Parathyroid adenoma (tissue), 2 donors: ENCODE measurements around the gene PLA2G4C.

Experiments used
- H2AFZ ChIP-seq: fragments of 300-600 bp; sonication (generic); one replicate; pipeline ENCODE4 v1.7.0; 2017; ENCODE audit warnings: antibody characterized with exemption, mild to moderate bottlenecking
- H3K27ac ChIP-seq: fragments of 300-600 bp; sonication (generic); one replicate; pipeline ENCODE4 v1.7.0; 2017
- H3K27me3 ChIP-seq: fragments of 300-600 bp; sonication (generic); one replicate; pipeline ENCODE4 v1.7.0; 2017; ENCODE audit warnings: low read length; ENCODE audit not compliant: control insufficient read depth, insufficient read depth
- H3K36me3 ChIP-seq: fragments of 300-600 bp; sonication (generic); one replicate; pipeline ENCODE4 v1.7.0; 2017; ENCODE audit warnings: low read length; ENCODE audit not compliant: control insufficient read depth, insufficient read depth
- H3K4me1 ChIP-seq: fragments of 300-600 bp; sonication (generic); one replicate; pipeline ENCODE4 v1.7.0; 2017; ENCODE audit warnings: control low read depth
- H3K4me2 ChIP-seq: fragments of 300-600 bp; sonication (generic); one replicate; pipeline ENCODE4 v1.7.0; 2017; ENCODE audit warnings: low read length
- H3K4me3 ChIP-seq: fragments of 300-600 bp; sonication (generic); one replicate; pipeline ENCODE4 v1.7.0; 2017; ENCODE audit warnings: low read depth, low read length
- H3K79me2 ChIP-seq: fragments of 300-600 bp; sonication (generic); one replicate; pipeline ENCODE4 v1.7.0; 2017; ENCODE audit warnings: control low read depth
- H3K9ac ChIP-seq: fragments of 300-600 bp; sonication (generic); one replicate; pipeline ENCODE4 v1.7.0; 2017; ENCODE audit warnings: mild to moderate bottlenecking
- H3K9me3 ChIP-seq: fragments of 300-600 bp; sonication (generic); one replicate; pipeline ENCODE4 v1.7.0; 2017; ENCODE audit warnings: low read length; ENCODE audit not compliant: control insufficient read depth
- CTCF ChIP-seq: fragments of 300-600 bp; sonication (generic); IDR thresholded peaks from one replicate; pipeline ENCODE4 v1.7.0; 2017; ENCODE audit warnings: antibody characterized with exemption, mild to moderate bottlenecking
- donor health status: primary hyperparathyroidism.

Gene PLA2G4C

GRCh38 chr19:48059331-48059730, 51.3 kb downstream of the PLA2G4C start:
- no peak overlapping the region for H3K27ac ChIP-seq
- no peaks in the 10 kb centered on the region for H3K27me3 ChIP-seq
- no peak overlapping the region for H3K4me2 ChIP-seq
- no peaks in the 10 kb centered on the region for H3K36me3 ChIP-seq
- no peaks in the 10 kb centered on the region for H3K4me1 ChIP-seq
- no peak overlapping the region for H2AFZ ChIP-seq
- TF ChIP-seq CTCF: no peak
- no peak overlapping the region for H3K4me3 ChIP-seq
- no peaks in the 10 kb centered on the region for H3K79me2 ChIP-seq
- no peaks in the 10 kb centered on the region for H3K9me3 ChIP-seq
- no peak overlapping the region for H3K9ac ChIP-seq

GRCh38 chr19:48053856-48054255, 56.8 kb downstream of the PLA2G4C start:
- Histone ChIP-seq H3K36me3 (no peaks in the 10 kb centered on the region), H3K9me3 (no peaks in the 10 kb centered on the region), H2AFZ (no peak overlapping the region), H3K4me2 (no peak overlapping the region), H3K27me3 (no peaks in the 10 kb centered on the region), H3K9ac (no peak overlapping the region), H3K4me1 (no peaks in the 10 kb centered on the region), H3K4me3 (no peak overlapping the region), H3K79me2 (no peaks in the 10 kb centered on the region), H3K27ac (no peak overlapping the region)
- no peak for TF ChIP-seq CTCF

DNA sequence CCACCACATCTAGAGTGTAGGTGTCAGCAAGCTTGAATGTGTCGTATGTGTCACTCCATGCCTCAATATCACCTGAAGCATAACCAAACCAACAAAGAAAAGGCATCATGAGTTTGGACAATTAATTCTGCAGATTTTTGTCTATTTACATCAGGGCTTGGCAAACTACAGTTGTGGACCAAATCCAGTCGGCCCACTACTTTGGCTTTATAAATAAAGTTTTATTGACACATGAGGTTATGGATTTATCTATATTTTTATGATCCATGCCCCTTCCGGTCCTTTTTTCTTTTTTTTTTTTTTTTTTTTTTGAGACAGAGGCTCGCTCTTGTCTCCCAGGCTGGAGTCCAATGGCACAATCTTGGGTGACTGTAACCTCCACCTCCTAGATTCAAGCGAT, 57.5 kb downstream of the PLA2G4C start:
- no peak overlapping the region for H3K9ac ChIP-seq
- no peaks in the 10 kb centered on the region for H3K36me3 ChIP-seq
- H3K27me3 ChIP-seq: no peaks in the 10 kb centered on the region
- H3K4me1 ChIP-seq: no peaks in the 10 kb centered on the region
- no peak overlapping the region for H3K4me3 ChIP-seq
- H3K4me2 ChIP-seq: no peak overlapping the region
- no peak overlapping the region for H3K27ac ChIP-seq
- no peak for TF ChIP-seq CTCF
- no peaks in the 10 kb centered on the region for H3K9me3 ChIP-seq
- no peaks in the 10 kb centered on the region for H3K79me2 ChIP-seq
- H2AFZ ChIP-seq: no peak overlapping the region

GRCh38 chr19:48051335-48052033, 59.1 kb downstream of the PLA2G4C start:
- no peak for TF ChIP-seq CTCF

DNA sequence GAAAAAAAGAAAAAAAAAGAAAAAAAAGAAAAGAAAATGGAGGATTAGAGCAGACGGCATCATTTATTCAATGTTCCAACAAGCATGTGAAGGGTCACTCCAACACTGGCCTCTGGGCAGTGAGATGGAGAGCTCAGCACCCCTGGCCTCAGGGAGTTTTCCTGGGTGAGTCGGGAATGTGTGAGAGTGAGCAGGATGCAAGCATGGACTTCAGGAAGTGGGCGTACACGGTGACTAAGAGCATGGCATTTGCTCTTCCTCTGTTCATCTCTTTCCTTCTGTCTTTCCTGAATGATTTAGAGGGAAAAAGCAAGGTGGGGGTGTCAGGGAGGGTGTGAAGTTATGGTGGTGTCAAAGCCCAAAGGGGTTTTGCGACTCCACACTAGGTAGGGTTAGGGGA, 66.1 kb downstream of the PLA2G4C start:
- H3K79me2 ChIP-seq: no peaks in the 10 kb centered on the region
- no peaks in the 10 kb centered on the region for H3K36me3 ChIP-seq
- no peaks in the 10 kb centered on the region for H3K9me3 ChIP-seq
- no peak for TF ChIP-seq CTCF
- H3K9ac ChIP-seq: no peak overlapping the region
- H3K4me1 ChIP-seq: no peaks in the 10 kb centered on the region
- no peak overlapping the region for H3K4me2 ChIP-seq
- no peak overlapping the region for H3K4me3 ChIP-seq
- H3K27me3 ChIP-seq: no peaks in the 10 kb centered on the region
- no peak overlapping the region for H2AFZ ChIP-seq
- no peak overlapping the region for H3K27ac ChIP-seq

More at GRCh38 chr19:48051335-48052033, 59.1 kb downstream of the PLA2G4C start:
- no peaks in the 10 kb centered on the region for H3K9me3 ChIP-seq
- no peaks in the 10 kb centered on the region for H3K27me3 ChIP-seq
- no peaks in the 10 kb centered on the region for H3K79me2 ChIP-seq
- no peaks in the 10 kb centered on the region for H3K36me3 ChIP-seq
- H3K4me3 ChIP-seq: no peak overlapping the region
- H3K4me1 ChIP-seq: no peaks in the 10 kb centered on the region
- H3K4me2 ChIP-seq: no peak overlapping the region
- no peak overlapping the region for H3K27ac ChIP-seq
- H3K9ac ChIP-seq: no peak overlapping the region
- no peak overlapping the region for H2AFZ ChIP-seq
